ENCODE measurements around the gene CLEC4M. TPM values are rescaled to one million over a fixed set of nuclear protein-coding genes. Genes with fewer than 3 reads are reported as not detected.

CLEC4M gene
- total and polyA plus RNA-seq, 2 of the 8 experiments (the other 6 are each of a cell fraction or from before 2014, with no cell fraction given): not detected

DNA sequence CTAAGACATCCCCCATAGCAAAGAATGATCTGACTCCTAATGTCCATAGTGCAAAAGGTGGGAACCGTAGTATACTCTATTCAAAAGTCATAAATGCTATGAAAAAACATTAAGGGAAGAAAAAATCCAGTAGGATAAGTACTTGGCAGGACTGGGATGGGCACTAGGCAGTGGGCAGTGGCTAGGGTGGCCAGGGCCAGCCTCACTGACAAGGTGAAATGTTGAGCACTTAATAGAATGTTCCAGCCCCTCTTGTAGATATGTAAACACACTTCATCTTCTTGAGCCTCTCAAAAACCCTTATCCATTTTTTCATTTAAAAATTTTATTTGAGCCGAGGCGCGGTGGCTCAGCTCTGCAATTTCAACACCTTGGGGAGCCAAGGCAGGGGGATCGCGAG is 29.7 kb upstream of the CLEC4M start:
- no peak overlapping the region for H2BK120ac ChIP-seq (replicated peaks; ENCODE audit: low read depth, low read length)
- ChIA-PET CTCF (ENCODE audit: partially characterized antibody) (no interaction called here), POLR2A (ENCODE audit: partially characterized antibody) (no interaction called here)
- H3K79me1 ChIP-seq (ENCODE audit: low read depth, low read length): no peaks in the 10 kb centered on the region
- peaks cover 0 to 15% (median 9%) of the 10 kb centered on the region in 4 experiments; a peak in 6 of 7 replicates for H3K4me1 ChIP-seq (replicated peaks in 1 of 4; ENCODE audit: control insufficient read depth in 3 of 4, insufficient read depth in 4 of 4, low read length in 3 of 4)
- no peaks in the 10 kb centered on the region for H3K9me3 ChIP-seq (ENCODE audit: insufficient read depth in 2 of 2, low read depth in 1 of 2, low read length in 1 of 2)
- no peak overlapping the region for H3K9ac ChIP-seq (replicated peaks in 1 of 4; ENCODE audit: extremely low read depth in 1 of 4, low read depth in 3 of 4, low read length in 3 of 4)
- H4K20me1 ChIP-seq (replicated peaks in 1 of 2; ENCODE audit: control insufficient read depth in 1 of 2, insufficient read depth in 2 of 2, low read length in 2 of 2): peaks cover 0 to 3% of the 10 kb centered on the region in 2 experiments
- H3K23me2 ChIP-seq (ENCODE audit: low read depth, low read length): peaks cover 8% of the 10 kb centered on the region; the same call in 1 of the 2 replicates
- no peak overlapping the region for H2BK15ac ChIP-seq (ENCODE audit: low read length)
- no peak overlapping the region for H3K4me2 ChIP-seq (ENCODE audit: insufficient read depth in 1 of 2, low read depth in 2 of 2, low read length in 2 of 2)
- no peak overlapping the region for H3K56ac ChIP-seq (replicated peaks; ENCODE audit: insufficient read length, low read depth, low read length)
- no peak overlapping the region for H2BK12ac ChIP-seq (ENCODE audit: low read depth, low read length)
- no peak overlapping the region for H3K27ac ChIP-seq (ENCODE audit: low read depth, low read length)
- no peak overlapping the region for H3K18ac ChIP-seq (ENCODE audit: extremely low read depth, low read length)
- H3K79me2 ChIP-seq (ENCODE audit: control insufficient read depth in 1 of 2, insufficient read depth in 2 of 2, low read length in 2 of 2): no peaks in the 10 kb centered on the region
- no peak overlapping the region for H2AK5ac ChIP-seq (ENCODE audit: low read depth, low read length)
- no peak for FAIRE-seq
- no peak overlapping the region for H3K4me3 ChIP-seq (ENCODE audit: extremely low read depth in 1 of 4, insufficient read depth in 2 of 4, low read depth in 3 of 4, low read length in 4 of 4)
- no peak overlapping the region for H3K4ac ChIP-seq (replicated peaks; ENCODE audit: insufficient read length, low read depth, low read length)
- no peak overlapping the region for H4K91ac ChIP-seq (replicated peaks; ENCODE audit: insufficient read length, low read length)
- no peak overlapping the region for H4K5ac ChIP-seq (ENCODE audit: insufficient read length, low read depth, low read length)
- no peaks in the 10 kb centered on the region for H3K36me3 ChIP-seq (ENCODE audit: control insufficient read depth in 2 of 4, insufficient read depth in 4 of 4, low read length in 3 of 4)
- no peak overlapping the region for H3K23ac ChIP-seq (ENCODE audit: insufficient read length)
- H3K27me3 ChIP-seq (replicated peaks in 1 of 4; ENCODE audit: control insufficient read depth in 3 of 4, extremely low read depth in 1 of 4, insufficient read depth in 3 of 4, low read length in 3 of 4): peaks cover 27 to 42% (median 36%) of the 10 kb centered on the region in 4 experiments
- H3K14ac ChIP-seq (ENCODE audit: insufficient read length): no peak overlapping the region
- no peak overlapping the region for H4K8ac ChIP-seq (ENCODE audit: extremely low read depth, insufficient read depth, low read length)
- no peak for DNase-seq (ENCODE audit: low read depth in 1 of 2, low spot score in 2 of 2)
- no peak overlapping the region for H2BK5ac ChIP-seq (ENCODE audit: low read depth, low read length)
- WGBS, 2 experiments (ENCODE audit: extremely low coverage in 1 of 2, insufficient coverage in 1 of 2, insufficient read length in 1 of 2, insufficient replicate concordance in 2 of 2, low coverage in 1 of 2, low lambda C conversion rate in 2 of 2, missing lambda C conversion rate in 1 of 2): 75% methylated on average over 6 of the region's 6 CpGs; no CpG with 5 or more reads in 1 of the 2 experiments
- no peak overlapping the region for H2AFZ ChIP-seq (ENCODE audit: low read length)
- no peak overlapping the region for H2BK20ac ChIP-seq (ENCODE audit: low read length)
- no peak for TF ChIP-seq HDAC6 (IDR thresholded peaks at IDR 0.05; ENCODE audit: low read depth, low read length)
- no peak for TF ChIP-seq TCF12 (IDR thresholded peaks at IDR 0.05; ENCODE audit: low read depth, low read length)
- TF ChIP-seq KDM4A (IDR thresholded peaks at IDR 0.05; ENCODE audit: low read depth, low read length, severe bottlenecking): no peak
- no peak for TF ChIP-seq JUN (IDR thresholded peaks at IDR 0.05; ENCODE audit: low read depth, low read length)
- TF ChIP-seq SP2 (IDR thresholded peaks at IDR 0.05; ENCODE audit: low read length): no peak
- TF ChIP-seq TBP (IDR thresholded peaks at IDR 0.05; ENCODE audit: low read depth, low read length): no peak
- no peak for TF ChIP-seq NANOG (IDR thresholded peaks at IDR 0.05; ENCODE audit: insufficient read depth, low read depth, low read length, poor library complexity, severe bottlenecking)
- no peak for TF ChIP-seq POLR2A (IDR thresholded peaks at IDR 0.05; ENCODE audit: control extremely low read depth in 1 of 2, low read depth in 2 of 2, low read length in 2 of 2)
- TF ChIP-seq BCL11A (IDR thresholded peaks at IDR 0.05; ENCODE audit: low read depth in 2 of 2, low read length in 2 of 2): no peak
- TF ChIP-seq SP1 (IDR thresholded peaks at IDR 0.05; ENCODE audit: low read depth, low read length): no peak
- TF ChIP-seq ZNF274 (IDR thresholded peaks at IDR 0.05; ENCODE audit: borderline replicate concordance, extremely low read depth, low read length): no peak
- TF ChIP-seq KDM1A (IDR thresholded peaks at IDR 0.05; ENCODE audit: borderline replicate concordance, low read length): no peak
- TF ChIP-seq TAF1 (IDR thresholded peaks at IDR 0.05; ENCODE audit: low read depth, low read length): no peak
- no peak for TF ChIP-seq RAD21 (IDR thresholded peaks at IDR 0.05 in 1 of 2, conservative IDR thresholded peaks at IDR 0.05 in 1 of 2; ENCODE audit: low read depth in 2 of 2, low read length in 2 of 2)
- no peak for TF ChIP-seq CHD2 (IDR thresholded peaks at IDR 0.05; ENCODE audit: low read length)
- TF ChIP-seq TEAD4 (IDR thresholded peaks at IDR 0.05; ENCODE audit: low read depth, low read length): no peak

All from H1 (cell line).